Small intestine (tissue), 7 donors: ENCODE data around the gene TLX1. TPM values are rescaled to one million over a fixed set of nuclear protein-coding genes. Genes with fewer than 3 reads are reported as not detected.

Experiments
- DNase-seq, 2 donors: peaks; one replicate each; pipeline versions ENCODE4 v3.0.0 to v3.0.0-alpha.2; 2013
- FAIRE-seq: peaks from 2 replicates; lab custom pipeline; 2012; peaks lifted over from hg19 to GRCh38; lab: Jason Lieb, UNC
- H3K27ac ChIP-seq, 3 donors: one replicate each; pipeline ENCODE4 v1.5.1; 2013; ENCODE audit warnings: low read length in 2 of 3, mild to moderate bottlenecking in 2 of 3, control low read depth in 1 of 3, inconsistent platforms in 1 of 3, low read depth in 1 of 3, moderate library complexity in 1 of 3
- H3K27me3 ChIP-seq, 3 donors: one replicate each; pipeline ENCODE4 v1.6.1; 2013; ENCODE audit warnings: low read length in 3 of 3, inconsistent platforms in 1 of 3; ENCODE audit not compliant: control insufficient read depth in 3 of 3, insufficient read depth in 3 of 3
- H3K36me3 ChIP-seq, 3 donors: one replicate each; pipeline ENCODE4 v1.6.1; 2013; ENCODE audit warnings: low read length in 3 of 3, inconsistent platforms in 1 of 3, low read depth in 1 of 3, mild to moderate bottlenecking in 1 of 3, moderate library complexity in 1 of 3; ENCODE audit not compliant: control insufficient read depth in 3 of 3, insufficient read depth in 2 of 3
- H3K4me1 ChIP-seq, 3 donors: one replicate each; pipeline ENCODE4 v1.6.1; 2013; ENCODE audit warnings: low read length in 2 of 3, inconsistent platforms in 1 of 3, low read depth in 1 of 3, mild to moderate bottlenecking in 1 of 3, moderate library complexity in 1 of 3; ENCODE audit not compliant: control insufficient read depth in 3 of 3, insufficient read depth in 2 of 3
- H3K4me3 ChIP-seq, 3 donors: one replicate each; pipeline ENCODE4 v1.5.1; 2013; ENCODE audit warnings: low read length in 3 of 3, control low read depth in 1 of 3, inconsistent platforms in 1 of 3, low read depth in 1 of 3, mild to moderate bottlenecking in 1 of 3, moderate library complexity in 1 of 3
- H3K9me3 ChIP-seq, 2 donors: one replicate each; pipeline ENCODE4 v1.6.1; 2013; ENCODE audit warnings: low read depth in 1 of 2, low read length in 1 of 2; ENCODE audit not compliant: control insufficient read depth in 2 of 2, insufficient read depth in 1 of 2
- WGBS, 3 donors: extraction: QIAGEN DNeasy Blood & Tissue Kit; methylation state at CpG; one replicate each; pipeline ENCODE4 v1.1.7; 2013; 5-methylcytosine and 5-hydroxymethylcytosine counted together
- polyA plus RNA-seq, 4 donors: library from polyadenylated mRNA; stranded (reverse) in 3 of 4; unstranded in 1 of 4; fragments of 200-250 nt in 3 of 4; fragments of 120-200 nt in 1 of 4; gene quantifications; one replicate each; pipeline versions ENCODE4 v1.2.1 to v1.2.3, GENCODE V29; 2013
- donor health status: healthy with polysubstance abuse.
- donor health status: control.
- donor health status: control.
- donor health status: Bipolar disorder and iron deficiency.
- donor health status: healthy.

The TLX1 gene
- polyA plus RNA-seq, 4 donors: 0.27 to 2.7 (median 1.2) TPM

DNA sequence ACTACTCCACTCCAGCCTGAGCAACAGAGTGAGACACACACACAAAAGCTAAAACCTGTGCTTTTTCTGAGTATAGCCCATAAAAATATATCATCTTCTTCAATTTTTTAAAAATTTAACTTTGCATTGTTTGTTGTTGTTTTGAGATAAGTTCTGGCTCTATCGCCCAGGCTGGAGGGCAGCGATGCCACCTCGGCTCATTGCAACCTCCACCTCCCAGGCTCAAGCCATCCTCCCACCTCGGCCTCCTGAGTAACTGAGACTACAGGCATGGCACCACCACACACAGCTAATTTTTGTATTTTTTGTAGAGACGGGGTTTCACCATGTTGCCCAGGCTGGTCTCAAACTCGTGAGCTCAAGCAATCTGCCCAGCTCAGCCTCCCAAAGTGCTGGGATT lies 14.3 kb upstream of the TLX1 start:
- WGBS, 3 donors: 84 to 86% (median 86%) methylated on average over 6 of the region's 6 CpGs
- no peaks in the 10 kb centered on the region for H3K9me3 ChIP-seq
- H3K27me3 ChIP-seq: peaks cover 0 to 42% (median 7%) of the 10 kb centered on the region in 3 donors
- no peak overlapping the region for H3K27ac ChIP-seq
- no peak for FAIRE-seq
- no peak for DNase-seq
- peaks cover 0 to 9% (median 6%) of the 10 kb centered on the region in 3 donors for H3K4me1 ChIP-seq
- no peaks in the 10 kb centered on the region for H3K36me3 ChIP-seq
- H3K4me3 ChIP-seq: no peak overlapping the region

DNA sequence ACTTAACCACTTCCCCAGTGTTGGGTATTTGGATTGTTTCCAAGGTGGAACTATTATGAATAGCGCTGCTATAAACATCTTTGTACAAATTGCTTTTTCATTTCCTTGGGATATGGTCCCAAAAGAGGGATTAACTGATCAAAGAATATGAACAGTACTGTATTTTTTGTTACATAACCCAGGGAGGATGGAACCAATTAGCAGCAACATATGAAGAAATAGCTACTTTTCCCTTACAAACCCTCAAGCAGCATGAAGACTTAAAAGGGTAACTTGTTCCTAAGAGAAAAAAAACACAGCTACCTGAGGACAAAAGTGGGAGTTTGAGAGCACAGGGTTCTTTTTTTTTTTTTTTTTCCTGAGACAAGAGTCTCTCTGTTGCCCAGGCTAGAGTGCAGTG lies 13.1 kb upstream of the TLX1 start:
- peaks cover 0 to 16% (median 9%) of the 10 kb centered on the region in 3 donors for H3K4me1 ChIP-seq
- no peaks in the 10 kb centered on the region for H3K36me3 ChIP-seq
- WGBS, 3 donors: 74 to 90% (median 81%) methylated on average over 1 of the region's 1 CpG
- H3K27me3 ChIP-seq: peaks cover 0 to 54% (median 19%) of the 10 kb centered on the region in 3 donors
- peaks cover 0 to 3% of the 10 kb centered on the region in 2 donors for H3K9me3 ChIP-seq
- no peak overlapping the region for H3K4me3 ChIP-seq
- DNase-seq (no peak), FAIRE-seq (no peak)
- H3K27ac ChIP-seq: no peak overlapping the region

DNA sequence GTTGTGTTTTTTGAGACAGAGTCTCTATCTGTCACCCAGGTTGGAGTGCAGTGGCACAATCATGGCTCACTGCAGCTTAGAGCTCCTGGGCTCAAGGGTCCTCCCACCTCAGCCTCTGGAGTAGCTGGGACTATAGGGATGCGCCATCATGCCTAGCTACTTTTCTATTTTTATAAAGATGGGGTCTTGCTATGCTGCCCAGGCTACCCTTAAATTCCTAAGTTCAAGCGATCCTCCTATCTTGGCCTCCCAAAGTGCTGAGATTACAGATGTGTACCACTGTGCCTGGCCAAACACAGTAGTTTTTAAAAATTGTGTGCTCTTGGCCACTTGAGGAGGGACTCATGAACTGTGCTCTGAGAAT lies 10.6 kb upstream of the TLX1 start:
- Histone ChIP-seq H3K36me3 (no peaks in the 10 kb centered on the region), H3K4me1 (peaks cover 0 to 19% (median 9%) of the 10 kb centered on the region in 3 donors), H3K9me3 (peaks cover 0 to 3% of the 10 kb centered on the region in 2 donors), H3K27ac (no peak overlapping the region), H3K4me3 (peak overlapping the region in 1 of 3 donors; percentile 59), H3K27me3 (peaks cover 0 to 75% (median 40%) of the 10 kb centered on the region in 3 donors)
- FAIRE-seq (no peak), DNase-seq (no peak)
- WGBS, 3 donors: 61 to 92% (median 81%) methylated on average over 2 of the region's 2 CpGs

DNA sequence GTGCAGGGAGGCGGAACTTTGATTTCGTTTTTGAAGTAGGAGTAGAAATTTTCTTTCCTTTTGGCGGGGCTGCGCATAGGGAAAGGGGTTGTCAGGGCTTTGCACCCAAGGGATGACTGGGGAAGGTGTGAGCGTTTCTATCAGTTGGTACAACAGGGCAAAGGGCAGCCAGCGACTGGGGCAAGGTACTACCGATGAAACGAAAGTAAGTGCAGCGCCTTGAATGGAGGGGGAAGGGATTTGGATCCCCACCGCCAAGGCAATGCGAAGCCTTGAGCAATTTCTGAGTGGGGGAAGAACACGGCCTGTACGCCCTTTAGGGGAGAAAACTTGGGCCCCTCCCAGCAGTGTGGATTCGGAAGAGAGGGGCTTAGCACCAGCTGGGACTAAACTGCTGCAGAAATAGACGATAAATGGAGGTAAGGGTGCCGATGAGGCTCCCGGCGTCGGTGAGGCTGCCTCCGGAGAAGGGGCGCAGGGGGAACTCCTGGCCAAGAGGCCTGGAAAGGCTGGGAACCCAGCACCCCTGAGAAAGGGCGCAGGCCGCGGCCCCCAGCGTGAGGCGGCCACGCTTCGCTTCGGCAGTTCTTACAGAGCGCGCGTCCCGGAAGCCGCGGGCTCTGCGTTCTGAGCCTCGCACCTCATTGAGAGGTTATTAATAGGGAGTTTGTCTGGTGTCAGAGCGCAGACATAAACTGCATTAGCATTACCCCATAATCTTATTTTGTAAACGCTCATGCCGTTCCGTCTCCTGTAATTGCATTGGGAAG lies 10.0 kb upstream of the TLX1 start:
- H3K4me3 ChIP-seq: peak overlapping the region; percentile 46 to 62 (median 59)
- FAIRE-seq: no peak
- H3K4me1 ChIP-seq: peaks cover 0 to 19% (median 9%) of the 10 kb centered on the region in 3 donors
- no peaks in the 10 kb centered on the region for H3K36me3 ChIP-seq
- H3K27me3 ChIP-seq: peaks cover 0 to 79% (median 42%) of the 10 kb centered on the region in 3 donors
- WGBS, 3 donors: 2 to 6% (median 5%) methylated on average over 41 of the region's 41 CpGs
- peak; percentile 87 to 95 for DNase-seq
- peaks cover 0 to 3% of the 10 kb centered on the region in 2 donors for H3K9me3 ChIP-seq
- H3K27ac ChIP-seq: peak overlapping the region in 2 of 3 donors; percentile 28 to 62

DNA sequence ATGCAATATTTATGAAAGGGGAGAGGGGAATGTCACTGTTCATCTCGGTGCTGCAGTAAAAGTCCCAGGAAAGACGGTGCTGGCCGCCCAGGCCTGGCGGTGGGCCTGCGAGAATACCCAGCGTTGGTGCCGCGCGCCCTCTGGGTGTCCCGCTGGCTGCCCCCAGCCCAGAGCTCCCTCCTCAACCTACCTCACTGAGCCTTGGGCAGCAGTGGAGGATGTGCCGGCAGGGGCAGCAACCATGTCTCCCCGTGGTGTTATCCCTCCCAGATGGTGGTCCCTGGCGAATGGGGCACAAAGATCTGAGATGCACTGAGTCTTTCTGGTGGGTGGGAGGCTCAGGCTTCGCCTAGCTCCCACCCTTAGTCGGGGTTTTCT lies 9.5 kb upstream of the TLX1 start:
- Histone ChIP-seq H3K27ac (no peak overlapping the region), H3K4me1 (peaks cover 0 to 19% (median 9%) of the 10 kb centered on the region in 3 donors), H3K36me3 (no peaks in the 10 kb centered on the region), H3K4me3 (peak overlapping the region in 2 of 3 donors; percentile 59 to 62), H3K27me3 (peaks cover 0 to 82% (median 41%) of the 10 kb centered on the region in 3 donors), H3K9me3 (peaks cover 0 to 3% of the 10 kb centered on the region in 2 donors)
- no peak for DNase-seq
- no peak for FAIRE-seq
- WGBS, 3 donors: 12 to 23% (median 16%) methylated on average over 13 to 15 of the region's 15 CpGs

DNA sequence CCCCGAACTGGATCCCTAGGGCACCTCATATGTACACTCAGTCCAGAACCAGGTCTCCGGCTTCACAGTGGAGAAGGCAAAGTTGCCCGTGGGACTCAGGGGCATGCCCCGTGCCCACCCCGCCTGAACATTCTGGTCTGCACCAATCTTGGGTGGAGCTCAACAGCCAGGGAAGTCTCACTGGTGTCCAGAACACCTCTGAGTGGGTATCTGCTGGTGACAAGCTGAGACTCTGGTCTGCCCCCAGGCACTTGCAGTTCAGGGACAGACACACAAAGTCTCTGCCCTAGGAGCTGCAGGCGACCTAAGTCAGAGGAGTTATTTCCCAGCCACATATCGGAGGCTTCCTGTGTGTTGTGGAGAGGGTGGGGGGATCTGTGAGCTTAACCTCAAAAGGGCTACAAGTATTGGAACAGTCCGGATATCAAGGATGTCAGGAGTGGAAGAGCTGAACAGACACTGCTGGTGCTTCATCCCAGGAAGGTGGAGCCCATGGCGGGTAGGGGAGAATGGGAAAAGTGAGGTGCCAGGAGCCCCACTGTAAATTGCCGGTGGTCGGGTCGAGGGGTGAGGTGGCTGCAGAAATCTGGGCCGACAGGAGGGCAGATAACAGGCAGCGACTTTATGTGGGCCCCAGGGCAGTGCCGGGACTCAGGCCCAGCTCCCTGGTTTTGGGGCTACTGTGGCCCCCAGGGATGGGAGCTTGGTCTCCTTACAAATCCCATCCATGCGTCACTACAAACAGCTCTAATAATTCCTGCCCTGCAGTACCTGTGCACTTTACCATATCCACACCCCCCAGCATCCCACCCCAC lies 8.6 kb upstream of the TLX1 start:
- DNase-seq: no peak
- H3K9me3 ChIP-seq: peaks cover 0 to 3% of the 10 kb centered on the region in 2 donors
- WGBS, 3 donors: 48 to 75% (median 57%) methylated on average over 13 to 16 of the region's 16 CpGs
- no peak for FAIRE-seq
- H3K4me1 ChIP-seq: peaks cover 0 to 19% (median 9%) of the 10 kb centered on the region in 3 donors
- peaks cover 0 to 89% (median 48%) of the 10 kb centered on the region in 3 donors for H3K27me3 ChIP-seq
- H3K36me3 ChIP-seq: no peaks in the 10 kb centered on the region
- no peak overlapping the region for H3K27ac ChIP-seq
- peak overlapping the region in 1 of 3 donors; percentile 43 for H3K4me3 ChIP-seq

DNA sequence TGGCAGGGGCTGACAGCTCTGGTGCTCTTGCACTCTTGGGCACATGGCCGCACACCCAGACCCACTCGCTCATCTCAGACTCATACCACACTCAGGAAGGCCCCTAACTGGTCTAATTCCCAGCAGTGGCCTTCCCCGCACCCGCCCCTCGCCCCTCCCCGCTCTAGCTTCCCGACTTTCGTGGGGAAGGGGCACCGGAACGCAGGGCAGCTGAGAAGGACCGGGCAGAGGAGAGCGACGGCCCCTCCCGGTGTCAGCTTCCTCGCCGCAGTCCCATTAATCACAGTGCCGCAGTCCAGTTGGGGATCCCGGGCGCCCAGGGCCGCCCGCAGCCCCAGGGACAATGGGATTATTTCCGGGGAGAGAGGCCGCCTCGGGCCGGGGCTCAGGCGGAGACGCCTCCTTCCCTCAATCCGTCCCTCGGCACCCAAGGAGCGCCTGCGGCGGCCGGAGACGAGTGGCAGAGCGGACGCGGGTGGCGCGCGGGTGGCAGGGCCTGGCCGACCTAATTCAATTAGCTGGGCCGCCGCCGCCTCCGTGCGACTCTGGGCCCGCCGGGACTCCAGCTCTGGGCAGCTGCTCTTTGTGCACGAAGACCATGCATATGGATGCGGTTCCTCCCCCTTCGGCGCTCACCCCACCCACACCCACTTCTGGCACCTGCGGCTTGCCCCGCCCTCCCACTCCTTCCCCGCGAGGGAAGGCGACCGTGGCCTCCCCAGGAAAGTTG lies 7.8 kb upstream of the TLX1 start:
- peaks cover 0 to 3% of the 10 kb centered on the region in 2 donors for H3K9me3 ChIP-seq
- WGBS, 3 donors: 1 to 2% (median 1%) methylated on average over 40 to 58 of the region's 58 CpGs
- no peak overlapping the region for H3K27ac ChIP-seq
- H3K36me3 ChIP-seq: no peaks in the 10 kb centered on the region
- H3K4me3 ChIP-seq: peak overlapping the region in 1 of 3 donors; percentile 43
- H3K4me1 ChIP-seq: peaks cover 0 to 19% (median 9%) of the 10 kb centered on the region in 3 donors
- FAIRE-seq (no peak), DNase-seq (peak in 1 of 2 donors; percentile 29)
- H3K27me3 ChIP-seq: peaks cover 0 to 94% (median 48%) of the 10 kb centered on the region in 3 donors
